Measurements from ENCODE around the gene NFIB.

NFIB gene

GRCh38 chr9:14271093-14271673 is 42.8 kb downstream of the NFIB start:
- DNase-seq = peak; percentile 77

GRCh38 chr9:14270358-14271092 is 43.4 kb downstream of the NFIB start:
- no peak for DNase-seq

GRCh38 chr9:14269916-14270315 is 44.0 kb downstream of the NFIB start:
- DNase-seq = no peak

DNA sequence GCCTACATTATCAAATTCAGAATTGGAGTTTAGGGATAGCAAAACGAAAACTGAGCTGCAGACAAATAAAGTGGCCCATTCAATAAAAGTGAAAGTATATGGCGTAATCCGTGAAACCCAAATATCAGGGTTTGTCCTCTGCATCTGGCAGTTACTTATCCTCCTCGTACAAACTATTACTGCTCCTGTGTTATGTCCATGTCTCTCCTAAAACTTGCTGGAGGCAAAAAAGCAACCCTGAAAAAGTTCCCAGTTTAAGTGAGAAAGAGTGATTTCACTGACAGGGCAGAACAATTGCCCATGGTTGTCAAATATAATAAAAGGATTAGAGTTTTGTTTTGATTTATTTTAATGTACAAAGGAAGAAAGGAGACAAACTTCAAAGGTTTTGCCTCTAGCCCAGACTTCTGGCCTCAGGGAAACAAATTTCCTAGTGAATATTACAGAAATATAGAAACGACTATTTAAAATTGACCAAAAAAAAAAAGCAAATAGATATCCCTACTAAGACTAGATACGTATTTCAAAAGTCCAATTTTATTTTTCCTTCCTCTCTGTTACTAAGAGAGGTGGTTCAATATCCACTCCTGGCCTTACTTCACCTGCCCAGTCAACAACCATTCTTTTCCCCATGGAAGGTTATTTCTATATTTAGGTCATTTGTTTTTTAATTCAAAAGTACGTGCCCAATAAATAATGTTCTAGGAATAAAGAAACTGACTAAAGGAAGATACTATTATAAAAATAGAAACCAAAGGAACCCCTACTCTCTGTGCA is 50.0 kb downstream of the NFIB start:
- DNase-seq = no peak

- no peak for DNase-seq
Observed at GRCh38 chr9:14262827-14263226, 51.1 kb downstream of the NFIB start.

DNA sequence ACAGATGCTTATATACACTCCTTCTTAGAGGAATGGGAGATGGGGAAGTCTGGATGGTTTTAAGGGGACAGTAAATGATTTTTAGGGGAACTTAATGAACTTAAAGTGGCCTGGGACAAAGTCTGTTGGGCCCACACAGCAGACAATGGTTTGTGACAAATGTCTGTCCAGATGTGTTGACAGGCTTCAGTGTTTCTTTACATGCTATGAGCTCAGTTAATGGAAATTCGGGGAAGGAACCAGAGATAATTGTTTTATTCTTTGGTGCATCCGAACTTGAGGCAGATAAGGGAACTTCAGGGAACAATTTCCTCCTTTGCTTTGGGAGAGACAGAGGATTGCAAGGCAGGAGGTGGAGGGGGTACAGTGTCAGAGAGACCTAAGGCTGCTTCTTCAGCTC is 52.3 kb downstream of the NFIB start:
- no peak for DNase-seq

DNA sequence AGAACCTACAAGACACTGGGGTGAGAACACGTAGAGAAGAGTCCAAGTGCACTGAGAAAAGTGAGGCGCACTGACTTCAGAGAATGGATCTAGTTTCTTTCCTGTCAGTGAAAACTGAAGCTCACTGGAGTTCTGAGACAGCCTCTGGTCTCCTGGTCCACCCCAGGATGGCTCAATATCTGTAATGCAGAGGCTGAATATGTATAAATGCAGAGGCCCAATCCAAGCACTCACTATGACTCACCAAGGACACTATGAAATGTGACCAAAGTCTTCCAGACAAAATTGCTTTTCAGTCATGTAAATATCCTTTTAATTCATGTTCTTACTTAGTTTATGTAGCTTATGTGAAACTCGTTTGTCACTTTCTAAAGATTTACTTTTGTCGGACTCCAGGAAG is 53.8 kb downstream of the NFIB start:
- no peak for DNase-seq

DNA sequence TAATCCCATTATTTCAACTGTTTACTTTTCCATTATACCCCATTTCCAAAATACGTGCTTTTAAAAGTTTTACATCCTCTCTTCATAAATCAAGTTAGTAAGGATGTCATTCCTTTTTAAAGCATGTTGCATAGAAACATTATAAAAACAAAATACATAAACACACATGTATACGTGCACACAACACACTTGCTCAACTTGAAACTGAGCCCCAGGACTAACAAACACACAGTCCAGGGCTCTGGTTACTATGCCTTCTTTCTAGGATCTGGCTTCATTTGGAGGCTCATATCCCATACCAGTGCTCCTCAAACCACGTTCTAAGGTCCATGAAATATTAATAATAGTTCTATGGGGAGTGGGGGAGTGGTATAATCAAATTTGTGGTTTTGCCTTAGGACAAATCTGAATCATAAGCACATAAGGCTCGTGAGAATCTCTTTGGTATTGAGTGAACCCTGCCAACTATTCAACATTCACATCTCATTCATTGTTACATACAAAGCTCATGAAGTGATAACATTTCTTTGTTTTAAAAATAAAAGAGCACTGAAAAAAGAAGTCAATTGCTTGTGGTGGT is 55.2 kb downstream of the NFIB start:
- no peak for DNase-seq

DNA sequence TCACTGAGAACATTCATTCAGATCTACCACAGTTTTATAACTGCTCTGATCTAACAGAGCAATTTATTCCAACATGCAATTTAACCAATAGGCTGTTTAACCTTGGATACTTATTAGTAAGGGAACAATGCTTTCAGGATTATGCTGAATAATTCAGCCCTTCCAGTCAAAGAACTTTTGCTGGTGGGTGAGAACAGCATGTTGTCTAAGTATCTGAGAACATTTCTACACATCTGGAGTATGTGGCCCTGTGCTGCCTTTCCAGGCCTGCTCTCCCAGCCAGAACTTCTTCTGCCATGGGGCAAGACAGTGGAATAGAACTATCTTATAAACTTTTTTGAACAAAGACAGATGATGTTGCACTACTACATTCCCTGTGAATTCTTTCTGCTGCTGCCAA is 55.8 kb downstream of the NFIB start:
- no peak for DNase-seq

GRCh38 chr9:14256588-14256987 is 57.4 kb downstream of the NFIB start:
- DNase-seq = no peak

DNA sequence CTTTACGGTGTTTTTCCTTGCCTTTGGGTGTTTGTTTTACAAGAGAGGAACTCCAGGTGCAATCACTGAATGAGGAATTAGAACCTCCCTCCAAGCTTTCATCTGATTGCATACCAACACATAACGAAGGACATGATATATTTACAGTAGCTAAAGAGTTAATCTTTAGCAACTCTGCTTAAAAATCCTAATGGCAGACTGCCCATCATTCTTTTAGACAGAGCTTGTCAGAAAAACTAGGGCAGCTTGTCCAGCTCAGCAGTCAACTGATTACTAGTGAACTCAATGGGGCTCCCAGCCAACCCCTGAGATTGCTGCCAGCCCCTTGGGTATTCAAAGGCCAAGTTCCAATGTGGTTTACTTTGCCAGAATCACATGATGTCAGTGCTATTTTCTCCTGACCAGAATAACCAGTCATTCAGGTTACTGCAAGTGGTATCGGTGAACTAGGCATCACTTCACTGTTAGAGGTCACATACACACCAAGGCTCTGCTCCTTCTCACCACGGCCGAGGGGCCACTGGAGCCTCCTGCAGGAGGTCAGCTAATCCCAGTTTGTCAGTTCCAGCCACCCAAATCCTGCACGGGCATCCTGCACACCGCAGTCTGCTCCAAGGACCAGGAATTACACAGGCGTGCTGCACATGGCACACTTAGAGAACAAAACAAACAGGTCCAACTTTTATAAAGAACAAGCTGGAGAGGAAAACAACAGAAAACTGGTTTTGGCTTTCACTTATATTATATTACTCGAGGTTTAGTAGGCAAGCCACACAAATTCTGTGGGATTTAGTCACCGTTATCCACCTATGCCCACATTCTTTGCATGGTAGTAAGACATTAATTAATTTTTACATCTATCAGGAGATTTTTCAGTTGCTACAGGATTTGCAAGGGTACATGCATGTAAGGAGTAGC is 62.5 kb downstream of the NFIB start:
- DNase-seq = no peak

DNA sequence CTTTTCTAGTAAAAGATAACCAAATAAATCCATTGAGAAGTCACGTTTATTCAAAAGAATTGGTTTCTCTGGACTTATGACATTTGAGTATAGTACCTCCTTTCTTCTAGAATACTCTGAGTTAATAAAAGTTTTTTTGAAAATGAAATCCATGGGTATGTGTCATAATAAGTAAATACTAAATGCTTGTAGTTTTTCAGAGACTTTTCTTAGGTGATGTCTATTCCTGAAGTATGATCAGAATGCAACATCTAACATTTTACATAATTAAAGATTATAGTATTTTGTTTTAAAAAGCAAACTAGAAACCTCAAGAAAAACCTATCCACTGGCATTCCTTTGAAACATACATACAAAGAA is 63.2 kb downstream of the NFIB start:
- DNase-seq = no peak

- no peak for DNase-seq
Observed at GRCh38 chr9:14249527-14249926, 64.4 kb downstream of the NFIB start.

DNA sequence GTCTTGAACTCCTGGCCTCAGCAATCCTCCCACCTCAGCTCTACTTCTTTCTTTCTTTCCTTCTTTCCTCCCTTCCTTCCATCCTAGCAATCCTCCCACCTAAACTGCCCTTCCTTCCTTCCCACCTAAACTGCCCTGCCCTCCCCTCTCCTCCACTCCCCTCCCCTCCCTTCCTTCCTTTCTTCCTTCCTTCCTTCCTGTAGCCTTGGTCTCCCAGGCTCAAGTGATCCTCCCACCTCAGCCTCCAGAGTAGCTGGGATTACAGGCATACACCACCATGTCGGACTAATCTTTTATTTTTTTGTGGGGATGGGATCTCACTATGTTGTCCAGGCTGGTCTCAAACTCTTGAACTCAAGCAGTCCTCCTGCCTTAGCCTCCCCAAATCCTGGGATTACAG is 65.8 kb downstream of the NFIB start:
- DNase-seq = no peak

DNA sequence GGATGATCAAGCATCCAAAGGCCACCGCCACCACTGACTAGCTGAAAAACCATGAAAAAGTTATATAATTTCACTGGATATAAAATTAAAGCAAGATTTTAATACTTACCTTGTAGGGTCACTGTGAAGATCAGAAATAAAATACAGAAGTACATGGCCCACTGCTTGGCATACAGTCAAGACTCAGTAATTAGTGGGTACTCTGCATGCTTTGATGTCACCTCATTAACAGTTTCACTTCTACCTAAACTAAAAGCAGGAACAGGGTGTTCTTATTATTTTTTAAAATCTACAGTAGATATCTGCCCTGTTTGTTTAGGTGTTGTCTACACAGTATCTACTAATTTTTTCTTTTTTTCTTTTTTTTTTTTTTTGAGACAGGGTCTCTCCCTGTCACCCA is 66.4 kb downstream of the NFIB start:
- no peak for DNase-seq

DNA sequence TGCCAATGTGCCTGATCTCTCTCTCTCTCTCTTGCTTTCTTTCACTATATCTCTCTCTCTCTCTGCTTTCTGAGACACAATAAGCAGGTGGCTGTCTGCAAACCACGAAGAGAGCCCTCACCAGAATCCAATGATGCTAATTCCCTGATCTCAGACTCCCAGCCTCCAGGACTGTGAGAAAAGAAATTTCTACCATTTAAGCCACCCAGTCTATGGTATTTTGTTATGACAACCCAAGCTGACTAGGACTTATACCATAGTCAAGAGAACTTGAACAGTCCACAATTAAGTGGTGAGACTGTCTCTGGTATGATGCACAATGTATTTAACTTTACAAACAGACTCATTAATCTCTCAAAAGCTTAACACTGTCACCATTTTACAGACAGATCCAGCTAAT is 67.0 kb downstream of the NFIB start:
- no peak for DNase-seq

DNA sequence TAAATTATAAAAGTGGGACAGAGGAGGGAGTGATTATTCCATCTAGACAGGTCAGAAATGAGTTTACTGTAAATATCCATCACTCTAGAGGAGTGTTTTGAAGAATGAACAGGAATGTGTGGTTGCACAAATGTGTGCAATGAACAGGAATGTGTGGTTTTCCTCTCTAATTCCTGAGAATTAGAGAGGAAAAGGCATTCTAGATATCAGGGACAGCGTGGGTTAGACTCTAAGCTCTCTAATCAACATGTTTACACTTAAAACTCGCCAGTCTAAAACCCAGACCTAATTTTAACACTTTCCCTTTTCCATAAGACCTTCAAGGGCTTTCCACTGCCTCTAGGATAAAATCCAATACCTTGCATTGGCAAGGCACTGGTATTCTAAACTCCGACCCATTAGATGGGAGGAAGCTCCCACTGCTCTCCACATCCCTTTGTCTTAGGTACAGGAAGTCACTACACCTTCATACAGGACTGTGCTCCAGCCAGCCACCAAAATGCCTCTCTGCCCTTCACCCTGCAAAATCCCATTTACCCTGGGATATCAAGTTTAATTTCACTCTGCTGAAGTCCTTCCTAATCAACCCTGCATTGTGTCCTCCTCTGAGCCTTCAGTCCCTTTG is 67.9 kb downstream of the NFIB start:
- no peak for DNase-seq

DNA sequence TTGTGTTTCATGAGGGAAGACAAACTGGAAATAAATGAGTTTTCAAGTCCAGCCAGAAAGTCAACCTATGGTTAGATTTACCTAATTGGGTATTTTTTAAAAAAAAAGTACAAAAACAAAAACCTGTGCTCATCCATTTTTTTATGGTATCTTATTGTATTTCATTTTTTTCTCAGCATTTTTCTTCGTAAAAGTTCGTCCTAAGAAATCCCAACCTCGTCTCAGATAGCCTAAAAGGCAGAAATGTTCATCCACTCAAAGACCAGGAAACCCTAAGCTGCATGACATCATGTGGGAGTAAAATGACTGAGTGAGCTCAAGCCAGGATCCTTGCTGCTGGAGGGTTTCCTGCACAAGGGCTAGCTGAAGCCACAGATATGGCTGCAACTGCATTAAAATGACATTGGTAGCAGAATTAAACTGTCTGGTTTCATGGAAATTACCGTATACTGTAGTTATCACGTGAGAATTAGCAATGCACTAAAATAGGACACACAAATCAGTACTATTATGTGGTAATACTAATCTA is 70.4 kb downstream of the NFIB start:
- DNase-seq = no peak

DNA sequence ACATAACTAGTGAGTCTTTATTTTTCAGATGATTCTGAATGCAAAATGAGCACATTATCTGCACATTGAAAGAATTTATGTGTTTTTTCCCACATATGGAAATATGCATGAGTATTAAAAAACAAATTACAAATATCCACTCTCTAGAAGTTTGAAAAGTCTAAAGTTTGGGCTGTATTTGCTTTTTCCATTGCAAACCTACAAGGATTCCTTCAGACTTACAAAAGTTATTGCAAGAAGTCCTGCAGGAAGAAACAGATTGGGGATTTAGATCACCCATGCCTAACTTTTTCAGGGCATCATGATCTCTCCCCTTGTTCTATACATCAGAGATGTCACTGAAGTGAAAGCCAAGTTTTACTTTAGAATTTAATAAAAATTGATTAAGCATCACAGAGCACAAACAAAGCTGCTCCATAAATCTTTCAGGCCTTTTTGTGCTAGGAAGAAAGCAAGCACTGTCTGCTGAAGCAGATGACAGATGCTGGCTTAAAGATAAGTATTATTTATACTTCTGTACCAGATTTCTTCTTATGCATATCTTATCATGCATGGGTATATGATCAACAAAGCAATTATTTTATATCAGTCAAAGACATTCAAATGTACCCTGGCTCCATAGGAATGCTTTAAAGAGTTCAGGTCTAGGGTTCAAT is 71.7 kb downstream of the NFIB start:
- no peak for DNase-seq

DNA sequence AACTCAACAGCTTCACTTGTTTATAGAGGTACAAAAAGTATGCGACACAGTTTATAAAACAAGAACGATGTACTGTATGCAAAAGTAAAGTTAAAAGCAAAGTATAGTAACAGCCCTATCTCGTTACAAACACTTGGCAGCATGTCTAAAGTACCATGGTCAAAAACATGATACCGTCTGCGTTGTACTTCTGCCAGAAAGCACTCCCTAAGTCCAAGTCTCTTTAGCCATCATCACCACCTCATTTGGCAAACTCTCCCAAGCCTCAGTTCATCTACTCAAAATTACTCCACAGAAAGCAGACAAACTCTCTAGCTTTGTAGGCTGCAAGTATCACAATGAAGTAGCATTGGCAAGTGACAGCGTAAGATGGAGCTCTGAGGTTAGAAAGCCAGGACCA is 73.4 kb downstream of the NFIB start:
- no peak for DNase-seq

GRCh38 chr9:14238518-14238917 is 75.4 kb downstream of the NFIB start:
- no peak for DNase-seq

GRCh38 chr9:14238079-14238478 is 75.9 kb downstream of the NFIB start:
- DNase-seq = no peak
